Measurements from ENCODE around the gene SEL1L2. TPM values are rescaled to one million over a fixed set of nuclear protein-coding genes. Genes with fewer than 3 reads are reported as not detected.
A peak's percentile ranks its signal among the peaks of the same experiment; 100 is the strongest.

The SEL1L2 gene
- total and polyA plus RNA-seq, 9 donors, result 0.12 to 0.50 (median 0.23) TPM; not detected in 6

DNA sequence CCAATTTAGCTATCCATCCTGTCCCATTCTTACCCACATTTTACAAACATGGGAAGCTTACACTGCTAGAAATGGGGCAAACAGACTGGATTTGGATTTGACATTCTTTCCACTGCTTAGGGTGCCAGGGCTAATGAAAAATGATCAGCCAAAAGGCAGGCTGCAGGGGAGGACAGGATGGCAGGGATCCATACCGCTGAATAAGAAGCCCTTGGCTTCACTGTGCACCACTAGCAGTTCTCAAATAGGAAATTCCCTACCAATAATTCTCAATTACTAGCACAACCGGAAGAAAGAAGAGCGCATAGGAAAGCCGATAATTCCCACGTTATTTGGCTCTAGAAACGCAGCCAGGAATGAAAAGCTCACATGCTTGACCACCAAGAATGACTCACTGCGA, 132.5 kb downstream of the SEL1L2 start:
- Histone ChIP-seq H3K9me3 (replicated peaks; ENCODE audit: control insufficient read depth, low read depth, low read length) (no peaks in the 10 kb centered on the region), H3K4me3 (ENCODE audit: low read length) (no peak overlapping the region), H3K27ac (ENCODE audit: low read length) (no peak overlapping the region), H3K27me3 (ENCODE audit: control insufficient read depth, insufficient read depth, low read length) (no peaks in the 10 kb centered on the region), H3K36me3 (ENCODE audit: control insufficient read depth, insufficient read depth, low read length) (no peaks in the 10 kb centered on the region), H3K4me1 (ENCODE audit: control insufficient read depth, insufficient read depth, low read length) (no peaks in the 10 kb centered on the region)
- DNase-seq, result peak; percentile 18
- 68% methylated on average over 5 of the region's 7 CpGs for WGBS (ENCODE audit: insufficient coverage)

DNA sequence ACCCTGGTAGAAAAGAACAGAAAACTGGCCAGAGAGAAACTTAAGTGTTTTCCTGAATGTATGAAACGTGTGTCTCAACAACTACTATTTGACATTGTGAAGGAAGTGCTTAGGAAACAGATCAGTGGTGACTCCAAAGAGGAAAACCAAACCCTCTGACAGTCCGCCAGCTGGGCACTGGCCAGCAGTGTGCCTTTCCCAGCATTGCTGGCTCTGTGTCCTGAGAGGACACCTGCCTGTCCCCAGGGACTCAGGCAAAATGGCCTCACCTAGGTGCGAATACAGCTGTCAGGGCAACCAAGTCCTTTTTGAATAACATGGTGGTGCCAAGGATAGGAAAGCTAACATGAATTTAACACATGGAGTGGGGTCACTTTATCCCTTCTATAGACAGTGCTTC, 133.1 kb downstream of the SEL1L2 start:
- Histone ChIP-seq H3K36me3 (ENCODE audit: control insufficient read depth, insufficient read depth, low read length) (no peaks in the 10 kb centered on the region), H3K4me1 (ENCODE audit: control insufficient read depth, insufficient read depth, low read length) (no peaks in the 10 kb centered on the region), H3K27ac (ENCODE audit: low read length) (no peak overlapping the region), H3K4me3 (ENCODE audit: low read length) (no peak overlapping the region), H3K27me3 (ENCODE audit: control insufficient read depth, insufficient read depth, low read length) (no peaks in the 10 kb centered on the region), H3K9me3 (replicated peaks; ENCODE audit: control insufficient read depth, low read depth, low read length) (no peaks in the 10 kb centered on the region)
- no peak for DNase-seq
- WGBS (ENCODE audit: insufficient coverage), result no CpG with 5 or more reads among the region's 3 CpGs

DNA sequence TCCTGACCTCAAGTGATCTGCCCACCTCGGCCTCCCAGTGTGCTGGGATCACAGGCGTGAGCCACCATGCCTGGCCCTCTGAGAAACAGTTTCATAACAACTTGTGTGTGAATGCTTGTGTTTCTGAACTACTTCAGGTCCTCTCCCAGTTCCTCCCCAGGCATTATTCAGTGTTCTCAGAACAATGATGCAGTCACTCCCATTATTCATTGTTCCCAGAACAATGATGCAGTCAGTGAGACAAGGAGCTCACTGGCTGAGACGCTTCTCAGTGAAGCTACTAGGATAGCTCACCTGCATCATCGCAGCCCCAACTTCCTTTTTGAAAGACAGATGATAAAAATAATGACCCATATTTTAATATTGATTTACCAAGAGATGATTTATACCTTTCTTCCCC, 134.1 kb downstream of the SEL1L2 start:
- no CpG with 5 or more reads among the region's 4 CpGs for WGBS (ENCODE audit: insufficient coverage)
- Histone ChIP-seq H3K27me3 (ENCODE audit: control insufficient read depth, insufficient read depth, low read length) (no peaks in the 10 kb centered on the region), H3K27ac (ENCODE audit: low read length) (no peak overlapping the region), H3K4me3 (ENCODE audit: low read length) (no peak overlapping the region), H3K36me3 (ENCODE audit: control insufficient read depth, insufficient read depth, low read length) (no peaks in the 10 kb centered on the region), H3K9me3 (replicated peaks; ENCODE audit: control insufficient read depth, low read depth, low read length) (no peaks in the 10 kb centered on the region), H3K4me1 (ENCODE audit: control insufficient read depth, insufficient read depth, low read length) (no peaks in the 10 kb centered on the region)
- DNase-seq, result no peak

DNA sequence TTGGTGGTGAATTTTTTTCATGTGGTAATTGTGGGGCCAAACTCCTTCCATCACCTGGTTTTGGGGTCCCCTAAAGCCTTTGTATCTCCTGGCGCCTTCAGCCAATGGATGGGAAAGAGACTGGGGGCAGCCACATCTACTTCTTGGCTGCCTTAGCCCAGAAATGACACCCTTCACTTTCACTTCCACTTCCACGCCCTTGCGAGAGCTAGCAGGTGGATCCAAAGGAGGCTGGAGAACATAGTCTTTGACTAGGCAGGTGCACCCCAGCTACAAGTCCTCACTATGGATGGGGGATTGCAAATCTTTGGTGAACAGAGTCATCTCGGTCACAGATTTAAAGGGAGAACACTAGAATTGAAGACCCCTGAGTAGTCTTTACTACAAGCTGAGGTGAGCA, 134.8 kb downstream of the SEL1L2 start:
- no peaks in the 10 kb centered on the region for H3K9me3 ChIP-seq (replicated peaks; ENCODE audit: control insufficient read depth, low read depth, low read length)
- WGBS (ENCODE audit: insufficient coverage), result 86% methylated on average over 1 of the region's 4 CpGs
- no peaks in the 10 kb centered on the region for H3K4me1 ChIP-seq (ENCODE audit: control insufficient read depth, insufficient read depth, low read length)
- H3K27ac ChIP-seq (ENCODE audit: low read length), result no peak overlapping the region
- no peaks in the 10 kb centered on the region for H3K27me3 ChIP-seq (ENCODE audit: control insufficient read depth, insufficient read depth, low read length)
- no peaks in the 10 kb centered on the region for H3K36me3 ChIP-seq (ENCODE audit: control insufficient read depth, insufficient read depth, low read length)
- H3K4me3 ChIP-seq (ENCODE audit: low read length), result no peak overlapping the region
- DNase-seq, result no peak

DNA sequence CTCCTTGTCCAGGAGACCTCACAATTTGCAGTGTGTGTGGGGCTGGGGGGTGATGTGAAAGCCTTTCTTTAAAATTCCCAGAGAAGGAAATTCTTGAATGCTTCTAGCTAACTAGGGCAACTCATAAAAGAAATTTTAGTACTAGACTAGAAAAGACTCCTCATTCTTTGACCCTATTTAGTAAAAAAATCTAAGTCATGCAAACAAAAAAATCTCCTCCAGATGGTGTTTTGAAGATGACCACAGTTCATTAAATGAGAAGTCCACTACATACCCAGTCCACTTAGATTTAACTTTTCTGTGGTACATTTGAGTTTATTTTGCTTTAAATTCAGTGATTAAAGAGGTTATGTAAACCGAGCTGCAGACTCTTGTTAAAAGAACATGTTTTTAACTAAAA, 138.1 kb downstream of the SEL1L2 start:
- H3K9me3 ChIP-seq (replicated peaks; ENCODE audit: control insufficient read depth, low read depth, low read length), result no peaks in the 10 kb centered on the region
- H3K27ac ChIP-seq (ENCODE audit: low read length), result no peak overlapping the region
- no peaks in the 10 kb centered on the region for H3K4me1 ChIP-seq (ENCODE audit: control insufficient read depth, insufficient read depth, low read length)
- H3K4me3 ChIP-seq (ENCODE audit: low read length), result no peak overlapping the region
- no CpG with 5 or more reads among the region's 1 CpG for WGBS (ENCODE audit: insufficient coverage)
- H3K36me3 ChIP-seq (ENCODE audit: control insufficient read depth, insufficient read depth, low read length), result no peaks in the 10 kb centered on the region
- H3K27me3 ChIP-seq (ENCODE audit: control insufficient read depth, insufficient read depth, low read length), result no peaks in the 10 kb centered on the region
- no peak for DNase-seq

DNA sequence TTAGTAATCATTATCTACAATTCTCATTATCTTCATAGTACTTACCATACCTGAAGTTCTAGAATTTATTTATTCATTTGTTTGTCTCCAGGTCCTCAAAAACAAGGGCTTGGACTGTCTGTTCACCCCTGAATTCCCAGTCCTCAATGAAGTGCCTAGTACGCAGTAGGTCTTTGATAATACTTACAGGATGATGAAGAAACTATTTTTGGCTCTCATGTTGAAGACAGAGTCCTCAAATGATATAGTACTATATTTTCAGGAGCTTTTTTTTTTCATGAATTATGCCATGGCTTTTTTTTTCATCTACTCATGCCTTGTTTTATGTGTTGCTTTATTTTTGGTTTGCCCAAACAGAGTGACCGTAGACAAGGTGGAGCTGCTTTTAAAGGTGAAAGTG, 139.1 kb downstream of the SEL1L2 start:
- Histone ChIP-seq H3K27me3 (ENCODE audit: control insufficient read depth, insufficient read depth, low read length) (no peaks in the 10 kb centered on the region), H3K4me3 (ENCODE audit: low read length) (no peak overlapping the region), H3K9me3 (replicated peaks; ENCODE audit: control insufficient read depth, low read depth, low read length) (no peaks in the 10 kb centered on the region), H3K27ac (ENCODE audit: low read length) (no peak overlapping the region), H3K36me3 (ENCODE audit: control insufficient read depth, insufficient read depth, low read length) (no peaks in the 10 kb centered on the region), H3K4me1 (ENCODE audit: control insufficient read depth, insufficient read depth, low read length) (no peaks in the 10 kb centered on the region)
- no CpG with 5 or more reads among the region's 2 CpGs for WGBS (ENCODE audit: insufficient coverage)
- DNase-seq, result no peak

DNA sequence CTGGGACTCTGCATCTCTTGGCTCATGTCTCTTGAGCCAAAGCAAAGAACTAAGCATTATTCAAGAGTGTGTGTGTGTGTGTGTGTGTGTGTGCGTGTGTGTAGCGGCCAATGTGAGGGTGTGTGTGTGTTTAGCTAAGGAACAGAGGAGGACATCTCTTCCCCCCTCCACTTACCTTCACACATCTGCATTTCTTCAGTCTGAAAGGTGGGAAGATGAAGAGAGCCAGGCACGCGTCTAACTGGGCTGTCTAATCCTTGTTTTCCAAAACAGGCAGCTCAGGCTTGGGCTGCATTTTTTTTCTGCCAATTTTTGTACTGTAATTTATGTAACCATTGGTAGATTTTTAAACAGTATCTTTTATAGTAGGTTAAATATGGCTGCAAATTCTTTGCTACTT, 146.1 kb downstream of the SEL1L2 start:
- H3K36me3 ChIP-seq (ENCODE audit: control insufficient read depth, insufficient read depth, low read length), result no peaks in the 10 kb centered on the region
- H3K27ac ChIP-seq (ENCODE audit: low read length), result no peak overlapping the region
- no peaks in the 10 kb centered on the region for H3K9me3 ChIP-seq (replicated peaks; ENCODE audit: control insufficient read depth, low read depth, low read length)
- no peaks in the 10 kb centered on the region for H3K4me1 ChIP-seq (ENCODE audit: control insufficient read depth, insufficient read depth, low read length)
- no peak for DNase-seq
- H3K4me3 ChIP-seq (ENCODE audit: low read length), result no peak overlapping the region
- H3K27me3 ChIP-seq (ENCODE audit: control insufficient read depth, insufficient read depth, low read length), result peaks cover 2% of the 10 kb centered on the region
- WGBS (ENCODE audit: insufficient coverage), result no CpG with 5 or more reads among the region's 4 CpGs

DNA sequence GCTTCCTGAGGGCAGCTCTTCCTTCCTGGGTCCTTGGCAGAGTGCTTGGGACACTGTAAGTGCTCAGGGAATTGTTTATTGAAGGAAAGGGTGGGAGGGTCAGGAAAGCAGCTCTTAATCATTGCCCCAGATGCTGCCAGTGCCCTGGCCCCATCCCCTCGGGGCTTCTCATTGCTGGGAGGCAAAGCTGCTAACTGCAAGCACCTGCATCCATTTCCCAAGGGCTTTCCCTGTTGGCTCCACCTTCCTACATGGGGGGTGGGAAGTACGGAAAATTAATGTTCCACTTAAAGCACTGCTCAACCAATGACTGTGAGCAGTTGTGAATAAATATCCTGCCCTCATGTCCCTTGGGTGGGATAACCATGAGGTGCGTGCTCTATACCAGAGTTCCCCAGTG, 149.2 kb downstream of the SEL1L2 start:
- no peak overlapping the region for H3K4me3 ChIP-seq (ENCODE audit: low read length)
- no peak overlapping the region for H3K27ac ChIP-seq (ENCODE audit: low read length)
- H3K36me3 ChIP-seq (ENCODE audit: control insufficient read depth, insufficient read depth, low read length), result no peaks in the 10 kb centered on the region
- H3K4me1 ChIP-seq (ENCODE audit: control insufficient read depth, insufficient read depth, low read length), result no peaks in the 10 kb centered on the region
- WGBS (ENCODE audit: insufficient coverage), result 100% methylated on average over 1 of the region's 3 CpGs
- H3K27me3 ChIP-seq (ENCODE audit: control insufficient read depth, insufficient read depth, low read length), result peaks cover 2% of the 10 kb centered on the region
- no peaks in the 10 kb centered on the region for H3K9me3 ChIP-seq (replicated peaks; ENCODE audit: control insufficient read depth, low read depth, low read length)
- DNase-seq, result no peak

DNA sequence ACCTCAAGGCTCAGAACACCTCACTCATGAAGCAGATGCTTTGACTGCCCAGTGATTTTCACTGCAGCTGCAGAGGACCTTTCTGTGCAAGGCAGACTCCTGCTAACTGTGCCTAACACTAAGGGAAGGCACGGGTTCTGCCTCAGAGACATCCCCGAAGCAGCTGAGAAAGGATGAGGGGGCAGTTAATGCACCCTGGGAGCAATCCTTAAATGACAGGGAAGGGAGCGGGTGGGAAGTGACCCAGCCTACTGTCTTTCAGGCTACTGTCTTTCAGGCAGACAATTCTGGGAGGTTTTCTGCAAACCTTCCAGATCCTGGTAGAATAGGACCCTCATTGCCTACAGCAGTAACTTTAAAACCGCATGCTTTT, 150.3 kb downstream of the SEL1L2 start:
- Histone ChIP-seq H3K9me3 (replicated peaks; ENCODE audit: control insufficient read depth, low read depth, low read length) (no peaks in the 10 kb centered on the region), H3K4me1 (ENCODE audit: control insufficient read depth, insufficient read depth, low read length) (no peaks in the 10 kb centered on the region), H3K36me3 (ENCODE audit: control insufficient read depth, insufficient read depth, low read length) (no peaks in the 10 kb centered on the region), H3K27ac (ENCODE audit: low read length) (no peak overlapping the region), H3K27me3 (ENCODE audit: control insufficient read depth, insufficient read depth, low read length) (peaks cover 2% of the 10 kb centered on the region), H3K4me3 (ENCODE audit: low read length) (no peak overlapping the region)
- DNase-seq, result no peak
- 67% methylated on average over 3 of the region's 4 CpGs for WGBS (ENCODE audit: insufficient coverage)

DNA sequence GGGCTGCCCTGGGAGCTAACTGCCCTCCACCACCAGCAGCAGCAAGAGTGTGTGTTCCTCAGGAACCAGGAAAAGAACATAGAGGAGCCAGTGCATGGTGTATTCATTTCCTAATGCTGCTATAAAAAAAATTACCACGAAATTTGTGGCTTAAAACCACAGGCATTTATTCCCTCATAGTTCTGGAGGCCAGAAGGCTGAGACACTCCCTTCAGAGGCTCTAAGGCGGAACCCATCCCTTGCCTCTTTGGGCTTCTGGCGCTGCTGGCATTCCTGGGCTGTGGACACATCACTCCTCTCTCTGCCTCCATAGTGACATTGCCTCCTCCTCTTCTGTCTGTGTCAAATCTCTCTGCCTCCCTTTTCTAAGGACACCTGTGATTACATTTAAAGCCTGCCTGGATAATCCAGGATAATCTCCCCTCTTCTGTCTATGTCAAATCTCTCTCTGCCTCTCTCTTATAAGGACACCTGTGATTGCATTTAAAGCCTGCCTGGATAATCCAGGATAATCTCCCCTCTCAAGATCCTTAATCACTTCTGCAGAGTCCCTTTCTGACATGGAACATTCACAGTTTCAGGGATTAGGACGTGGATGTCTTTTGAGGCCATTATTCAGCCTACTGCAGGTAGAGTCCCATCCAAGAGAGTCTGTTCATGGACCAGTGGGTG, 150.9 kb downstream of the SEL1L2 start:
- 53% methylated on average over 4 of the region's 4 CpGs for WGBS (ENCODE audit: insufficient coverage)
- Histone ChIP-seq H3K9me3 (replicated peaks; ENCODE audit: control insufficient read depth, low read depth, low read length) (no peaks in the 10 kb centered on the region), H3K27me3 (ENCODE audit: control insufficient read depth, insufficient read depth, low read length) (peaks cover 2% of the 10 kb centered on the region), H3K4me3 (ENCODE audit: low read length) (no peak overlapping the region), H3K36me3 (ENCODE audit: control insufficient read depth, insufficient read depth, low read length) (no peaks in the 10 kb centered on the region), H3K4me1 (ENCODE audit: control insufficient read depth, insufficient read depth, low read length) (no peaks in the 10 kb centered on the region), H3K27ac (ENCODE audit: low read length) (no peak overlapping the region)
- no peak for DNase-seq

DNA sequence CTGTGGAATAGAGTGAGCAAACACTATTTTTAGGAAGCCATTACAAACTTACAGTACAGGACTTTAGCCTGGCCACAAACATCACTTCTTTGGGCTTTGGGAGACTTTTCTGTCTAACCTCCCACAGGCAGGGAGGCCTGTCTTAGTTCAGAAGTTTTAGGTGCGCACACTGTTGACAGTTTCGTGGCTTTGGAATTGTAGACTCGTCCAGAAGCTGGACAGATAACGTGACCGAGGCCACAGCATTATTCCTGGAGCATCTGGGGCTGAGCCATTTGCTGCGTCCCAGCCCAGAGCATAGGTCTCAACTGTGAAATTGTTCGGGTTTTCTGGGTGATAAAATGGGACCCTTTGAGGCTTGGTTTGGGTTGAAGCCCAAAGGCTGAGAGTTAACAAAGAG, 151.8 kb downstream of the SEL1L2 start:
- Histone ChIP-seq H3K9me3 (replicated peaks; ENCODE audit: control insufficient read depth, low read depth, low read length) (no peaks in the 10 kb centered on the region), H3K4me1 (ENCODE audit: control insufficient read depth, insufficient read depth, low read length) (no peaks in the 10 kb centered on the region), H3K27ac (ENCODE audit: low read length) (no peak overlapping the region), H3K4me3 (ENCODE audit: low read length) (no peak overlapping the region), H3K27me3 (ENCODE audit: control insufficient read depth, insufficient read depth, low read length) (peaks cover 2% of the 10 kb centered on the region), H3K36me3 (ENCODE audit: control insufficient read depth, insufficient read depth, low read length) (no peaks in the 10 kb centered on the region)
- DNase-seq, result no peak
- 55% methylated on average over 6 of the region's 7 CpGs for WGBS (ENCODE audit: insufficient coverage)

Measured in muscle of leg (tissue), 11 donors.